Measurements from ENCODE around the gene CNTN1. TPM values are rescaled to one million over a fixed set of nuclear protein-coding genes. Genes with fewer than 3 reads are reported as not detected.

The CNTN1 gene
- total RNA-seq, 1 donor from 2014 or later = 1.8 TPM

DNA sequence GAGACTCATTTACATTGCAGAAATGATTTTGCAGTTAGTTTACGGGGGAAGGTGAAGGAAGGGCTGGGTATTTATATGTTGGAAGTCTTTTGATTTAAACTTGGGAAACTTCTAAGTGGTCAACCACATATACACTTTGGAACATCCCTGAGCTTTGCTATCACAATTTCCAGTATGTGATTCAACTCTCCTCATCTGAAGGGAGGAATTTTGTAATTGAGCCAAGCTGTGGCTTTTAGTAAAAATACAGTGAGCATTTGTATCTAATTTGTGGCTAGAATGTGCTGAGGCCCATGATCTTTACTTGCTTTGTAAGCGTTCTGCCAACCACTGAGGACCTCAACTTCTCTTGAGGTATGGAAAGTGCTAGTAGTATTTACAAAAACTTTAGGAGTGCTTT, 260.8 kb downstream of the CNTN1 start:
- Mint-ChIP-seq H3K4me3 (ENCODE audit: unreplicated experiment) (no peak overlapping the region), H3K36me3 (ENCODE audit: low read depth) (no peaks in the 10 kb centered on the region), H3K9me3 (ENCODE audit: low read depth) (no peaks in the 10 kb centered on the region), H3K27ac (ENCODE audit: unreplicated experiment) (no peak overlapping the region), H3K4me1 (ENCODE audit: low read depth) (peaks cover 6% of the 10 kb centered on the region), H3K27me3 (ENCODE audit: low read depth) (no peaks in the 10 kb centered on the region)
- no peak for DNase-seq (ENCODE audit: low spot score)
- no peak for TF ChIP-seq CTCF (IDR thresholded peaks at IDR 0.05)

GRCh38 chr12:40957417-40957816, 265.2 kb downstream of the CNTN1 start:
- no peak for DNase-seq (ENCODE audit: low spot score)
- no peaks in the 10 kb centered on the region for H3K9me3 Mint-ChIP-seq (ENCODE audit: low read depth)
- no peaks in the 10 kb centered on the region for H3K36me3 Mint-ChIP-seq (ENCODE audit: low read depth)
- no peak overlapping the region for H3K27ac Mint-ChIP-seq (ENCODE audit: unreplicated experiment)
- H3K27me3 Mint-ChIP-seq (ENCODE audit: low read depth) = no peaks in the 10 kb centered on the region
- no peak for TF ChIP-seq CTCF (IDR thresholded peaks at IDR 0.05)
- H3K4me3 Mint-ChIP-seq (ENCODE audit: unreplicated experiment) = no peak overlapping the region
- peaks cover 6% of the 10 kb centered on the region for H3K4me1 Mint-ChIP-seq (ENCODE audit: low read depth)

DNA sequence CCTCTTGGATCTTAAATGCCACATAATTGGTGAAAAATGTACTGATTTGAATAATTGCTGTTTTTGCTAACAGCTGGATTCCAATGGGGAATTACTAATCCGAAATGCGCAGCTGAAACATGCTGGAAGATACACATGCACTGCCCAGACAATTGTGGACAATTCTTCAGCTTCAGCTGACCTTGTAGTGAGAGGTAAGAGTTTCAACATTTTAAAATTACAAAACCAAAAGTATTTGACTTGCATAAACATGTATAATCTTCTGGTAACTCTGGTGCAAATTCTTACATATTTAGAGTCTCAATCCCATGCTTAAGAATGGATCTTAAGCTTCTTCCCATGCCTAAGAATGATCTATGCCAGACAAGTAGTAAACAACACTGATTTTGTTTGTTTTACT, 266.8 kb downstream of the CNTN1 start:
- no peak overlapping the region for H3K4me3 Mint-ChIP-seq (ENCODE audit: unreplicated experiment)
- H3K36me3 Mint-ChIP-seq (ENCODE audit: low read depth) = no peaks in the 10 kb centered on the region
- no peak for DNase-seq (ENCODE audit: low spot score)
- no peak for TF ChIP-seq CTCF (IDR thresholded peaks at IDR 0.05)
- H3K27ac Mint-ChIP-seq (ENCODE audit: unreplicated experiment) = no peak overlapping the region
- H3K27me3 Mint-ChIP-seq (ENCODE audit: low read depth) = no peaks in the 10 kb centered on the region
- H3K9me3 Mint-ChIP-seq (ENCODE audit: low read depth) = no peaks in the 10 kb centered on the region
- H3K4me1 Mint-ChIP-seq (ENCODE audit: low read depth) = no peaks in the 10 kb centered on the region

DNA sequence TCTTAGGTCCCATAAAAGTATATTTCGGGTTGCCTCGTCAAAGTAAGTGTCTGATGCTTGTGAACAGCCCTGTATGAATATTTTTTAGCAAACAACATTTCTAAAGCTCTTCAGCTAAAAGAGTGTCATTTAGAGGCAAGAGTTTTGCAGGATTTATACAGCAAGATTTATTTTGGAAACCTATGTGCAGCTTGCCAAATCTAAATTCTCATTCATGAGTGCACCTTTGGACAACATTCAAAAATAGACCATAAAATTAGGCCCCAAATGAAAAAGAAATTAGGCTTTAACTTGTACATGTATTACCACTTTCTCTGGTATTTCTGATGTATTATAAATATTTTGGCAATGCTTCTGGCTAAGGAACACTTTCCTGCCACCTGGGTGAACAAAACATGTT, 271.5 kb downstream of the CNTN1 start:
- Mint-ChIP-seq H3K4me1 (ENCODE audit: low read depth) (no peaks in the 10 kb centered on the region), H3K9me3 (ENCODE audit: low read depth) (no peaks in the 10 kb centered on the region), H3K27ac (ENCODE audit: unreplicated experiment) (no peak overlapping the region), H3K27me3 (ENCODE audit: low read depth) (no peaks in the 10 kb centered on the region), H3K36me3 (ENCODE audit: low read depth) (no peaks in the 10 kb centered on the region), H3K4me3 (ENCODE audit: unreplicated experiment) (no peak overlapping the region)
- no peak for TF ChIP-seq CTCF (IDR thresholded peaks at IDR 0.05)
- no peak for DNase-seq (ENCODE audit: low spot score)

DNA sequence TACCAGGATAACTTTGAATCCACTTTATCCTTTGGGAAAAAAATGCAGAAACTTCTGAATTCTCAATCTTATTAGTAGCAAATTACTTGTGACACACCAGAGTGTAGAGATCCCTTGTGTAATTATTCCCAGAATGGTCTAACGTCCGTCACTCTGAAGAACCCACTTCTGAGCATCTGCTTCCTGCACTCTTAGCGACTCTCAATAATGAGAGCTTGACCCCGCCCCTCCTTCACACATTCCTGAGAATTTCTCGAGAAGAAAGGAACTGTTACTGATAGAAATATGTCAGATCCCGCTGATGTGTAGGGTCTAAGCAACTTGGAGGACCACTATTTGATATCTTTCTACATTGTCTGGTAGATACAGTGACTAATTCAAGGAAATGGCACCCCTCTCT, 277.6 kb downstream of the CNTN1 start:
- no peak for DNase-seq (ENCODE audit: low spot score)
- no peaks in the 10 kb centered on the region for H3K36me3 Mint-ChIP-seq (ENCODE audit: low read depth)
- peaks cover 6% of the 10 kb centered on the region for H3K4me1 Mint-ChIP-seq (ENCODE audit: low read depth)
- no peak overlapping the region for H3K27ac Mint-ChIP-seq (ENCODE audit: unreplicated experiment)
- no peaks in the 10 kb centered on the region for H3K27me3 Mint-ChIP-seq (ENCODE audit: low read depth)
- TF ChIP-seq CTCF (IDR thresholded peaks at IDR 0.05) = no peak
- H3K4me3 Mint-ChIP-seq (ENCODE audit: unreplicated experiment) = no peak overlapping the region
- H3K9me3 Mint-ChIP-seq (ENCODE audit: low read depth) = no peaks in the 10 kb centered on the region

Data from chondrocyte (in vitro differentiated cells).